ENCODE data around the gene VAV2.

The VAV2 gene

GRCh38 chr9:133968966-133969617 is 23.0 kb downstream of the VAV2 start:
- Histone ChIP-seq H3K27me3 (ENCODE audit: insufficient read depth, low read length) (no peaks in the 10 kb centered on the region), H3K9me3 (ENCODE audit: insufficient read depth, low read depth, low read length) (peaks cover 6% of the 10 kb centered on the region), H3K4me1 (ENCODE audit: insufficient read depth, low read length) (peaks cover 8% of the 10 kb centered on the region), H3K36me3 (ENCODE audit: insufficient read depth, low read depth, low read length) (no peaks in the 10 kb centered on the region), H3K9ac (ENCODE audit: low read depth, low read length) (no peak overlapping the region), H3K4me3 (ENCODE audit: low read length) (no peak overlapping the region), H3K27ac (ENCODE audit: low read length) (no peak overlapping the region)

GRCh38 chr9:133968428-133968827 is 23.7 kb downstream of the VAV2 start:
- Histone ChIP-seq H3K9ac (ENCODE audit: low read depth, low read length) (no peak overlapping the region), H3K9me3 (ENCODE audit: insufficient read depth, low read depth, low read length) (peaks cover 6% of the 10 kb centered on the region), H3K4me3 (ENCODE audit: low read length) (no peak overlapping the region), H3K4me1 (ENCODE audit: insufficient read depth, low read length) (peaks cover 8% of the 10 kb centered on the region), H3K27ac (ENCODE audit: low read length) (no peak overlapping the region), H3K27me3 (ENCODE audit: insufficient read depth, low read length) (no peaks in the 10 kb centered on the region), H3K36me3 (ENCODE audit: insufficient read depth, low read depth, low read length) (no peaks in the 10 kb centered on the region)

GRCh38 chr9:133967024-133967741 is 24.9 kb downstream of the VAV2 start:
- Histone ChIP-seq H3K9ac (ENCODE audit: low read depth, low read length) (no peak overlapping the region), H3K4me3 (ENCODE audit: low read length) (no peak overlapping the region), H3K4me1 (ENCODE audit: insufficient read depth, low read length) (peaks cover 7% of the 10 kb centered on the region), H3K27ac (ENCODE audit: low read length) (no peak overlapping the region), H3K27me3 (ENCODE audit: insufficient read depth, low read length) (no peaks in the 10 kb centered on the region), H3K36me3 (ENCODE audit: insufficient read depth, low read depth, low read length) (no peaks in the 10 kb centered on the region), H3K9me3 (ENCODE audit: insufficient read depth, low read depth, low read length) (peaks cover 6% of the 10 kb centered on the region)

GRCh38 chr9:133964463-133964862 is 27.7 kb downstream of the VAV2 start:
- H3K4me3 ChIP-seq (ENCODE audit: low read length) = no peak overlapping the region
- H3K9ac ChIP-seq (ENCODE audit: low read depth, low read length) = no peak overlapping the region
- peaks cover 5% of the 10 kb centered on the region for H3K4me1 ChIP-seq (ENCODE audit: insufficient read depth, low read length)
- no peaks in the 10 kb centered on the region for H3K27me3 ChIP-seq (ENCODE audit: insufficient read depth, low read length)
- no peaks in the 10 kb centered on the region for H3K36me3 ChIP-seq (ENCODE audit: insufficient read depth, low read depth, low read length)
- H3K27ac ChIP-seq (ENCODE audit: low read length) = no peak overlapping the region
- peaks cover 6% of the 10 kb centered on the region for H3K9me3 ChIP-seq (ENCODE audit: insufficient read depth, low read depth, low read length)

- no peaks in the 10 kb centered on the region for H3K36me3 ChIP-seq (ENCODE audit: insufficient read depth, low read depth, low read length)
- H3K27ac ChIP-seq (ENCODE audit: low read length) = no peak overlapping the region
- peaks cover 6% of the 10 kb centered on the region for H3K9me3 ChIP-seq (ENCODE audit: insufficient read depth, low read depth, low read length)
- H3K4me1 ChIP-seq (ENCODE audit: insufficient read depth, low read length) = peaks cover 14% of the 10 kb centered on the region
- H3K9ac ChIP-seq (ENCODE audit: low read depth, low read length) = no peak overlapping the region
- H3K4me3 ChIP-seq (ENCODE audit: low read length) = no peak overlapping the region
- H3K27me3 ChIP-seq (ENCODE audit: insufficient read depth, low read length) = no peaks in the 10 kb centered on the region
Measured at GRCh38 chr9:133963166-133963565, 29.0 kb downstream of the VAV2 start.

- no peaks in the 10 kb centered on the region for H3K27me3 ChIP-seq (ENCODE audit: insufficient read depth, low read length)
- H3K36me3 ChIP-seq (ENCODE audit: insufficient read depth, low read depth, low read length) = no peaks in the 10 kb centered on the region
- no peak overlapping the region for H3K9ac ChIP-seq (ENCODE audit: low read depth, low read length)
- peaks cover 6% of the 10 kb centered on the region for H3K9me3 ChIP-seq (ENCODE audit: insufficient read depth, low read depth, low read length)
- H3K4me3 ChIP-seq (ENCODE audit: low read length) = no peak overlapping the region
- H3K27ac ChIP-seq (ENCODE audit: low read length) = no peak overlapping the region
- peaks cover 14% of the 10 kb centered on the region for H3K4me1 ChIP-seq (ENCODE audit: insufficient read depth, low read length)
Measured at GRCh38 chr9:133962341-133962740, 29.8 kb downstream of the VAV2 start.

GRCh38 chr9:133961226-133962165 is 30.6 kb downstream of the VAV2 start:
- peaks cover 6% of the 10 kb centered on the region for H3K9me3 ChIP-seq (ENCODE audit: insufficient read depth, low read depth, low read length)
- H3K4me1 ChIP-seq (ENCODE audit: insufficient read depth, low read length) = peaks cover 19% of the 10 kb centered on the region
- no peaks in the 10 kb centered on the region for H3K27me3 ChIP-seq (ENCODE audit: insufficient read depth, low read length)
- H3K27ac ChIP-seq (ENCODE audit: low read length) = no peak overlapping the region
- no peak overlapping the region for H3K4me3 ChIP-seq (ENCODE audit: low read length)
- no peaks in the 10 kb centered on the region for H3K36me3 ChIP-seq (ENCODE audit: insufficient read depth, low read depth, low read length)
- no peak overlapping the region for H3K9ac ChIP-seq (ENCODE audit: low read depth, low read length)

GRCh38 chr9:133960568-133961129 is 31.5 kb downstream of the VAV2 start:
- Histone ChIP-seq H3K27me3 (ENCODE audit: insufficient read depth, low read length) (no peaks in the 10 kb centered on the region), H3K4me3 (ENCODE audit: low read length) (no peak overlapping the region), H3K4me1 (ENCODE audit: insufficient read depth, low read length) (peaks cover 26% of the 10 kb centered on the region), H3K9me3 (ENCODE audit: insufficient read depth, low read depth, low read length) (peaks cover 6% of the 10 kb centered on the region), H3K9ac (ENCODE audit: low read depth, low read length) (no peak overlapping the region), H3K36me3 (ENCODE audit: insufficient read depth, low read depth, low read length) (no peaks in the 10 kb centered on the region), H3K27ac (ENCODE audit: low read length) (no peak overlapping the region)

- Histone ChIP-seq H3K4me1 (ENCODE audit: insufficient read depth, low read length) (peaks cover 26% of the 10 kb centered on the region), H3K36me3 (ENCODE audit: insufficient read depth, low read depth, low read length) (no peaks in the 10 kb centered on the region), H3K27ac (ENCODE audit: low read length) (no peak overlapping the region), H3K9me3 (ENCODE audit: insufficient read depth, low read depth, low read length) (peaks cover 6% of the 10 kb centered on the region; the same call in 1 of the 2 replicates), H3K27me3 (ENCODE audit: insufficient read depth, low read length) (no peaks in the 10 kb centered on the region), H3K9ac (ENCODE audit: low read depth, low read length) (no peak overlapping the region), H3K4me3 (ENCODE audit: low read length) (no peak overlapping the region)
Measured at GRCh38 chr9:133959966-133960567, 32.1 kb downstream of the VAV2 start.

- Histone ChIP-seq H3K4me1 (ENCODE audit: insufficient read depth, low read length) (peaks cover 26% of the 10 kb centered on the region), H3K27ac (ENCODE audit: low read length) (no peak overlapping the region), H3K4me3 (ENCODE audit: low read length) (no peak overlapping the region), H3K27me3 (ENCODE audit: insufficient read depth, low read length) (no peaks in the 10 kb centered on the region), H3K9me3 (ENCODE audit: insufficient read depth, low read depth, low read length) (no peaks in the 10 kb centered on the region), H3K36me3 (ENCODE audit: insufficient read depth, low read depth, low read length) (no peaks in the 10 kb centered on the region), H3K9ac (ENCODE audit: low read depth, low read length) (no peak overlapping the region)
Measured at GRCh38 chr9:133959171-133959570, 33.0 kb downstream of the VAV2 start.

- no peak overlapping the region for H3K27ac ChIP-seq (ENCODE audit: low read length)
- H3K4me1 ChIP-seq (ENCODE audit: insufficient read depth, low read length) = peaks cover 26% of the 10 kb centered on the region
- H3K4me3 ChIP-seq (ENCODE audit: low read length) = no peak overlapping the region
- no peaks in the 10 kb centered on the region for H3K9me3 ChIP-seq (ENCODE audit: insufficient read depth, low read depth, low read length)
- H3K9ac ChIP-seq (ENCODE audit: low read depth, low read length) = no peak overlapping the region
- no peaks in the 10 kb centered on the region for H3K36me3 ChIP-seq (ENCODE audit: insufficient read depth, low read depth, low read length)
- H3K27me3 ChIP-seq (ENCODE audit: insufficient read depth, low read length) = no peaks in the 10 kb centered on the region
Measured at GRCh38 chr9:133958756-133959155, 33.4 kb downstream of the VAV2 start.
